Fibroblast of skin of left quadriceps (primary cell): ENCODE data around the gene GTF2H1.
"Not testable (repeated sequence)": the region's sequence is repeated elsewhere in the genome, so short reads cannot be mapped to it uniquely, and the experiment has no call there.

ENCODE experiments used
- DNase-seq, 2 experiments: peaks; one replicate each; pipeline ENCODE4 v3.0.0-alpha.2; 2013; ENCODE audit warnings: low read depth in 2 of 2

The GTF2H1 gene

DNA sequence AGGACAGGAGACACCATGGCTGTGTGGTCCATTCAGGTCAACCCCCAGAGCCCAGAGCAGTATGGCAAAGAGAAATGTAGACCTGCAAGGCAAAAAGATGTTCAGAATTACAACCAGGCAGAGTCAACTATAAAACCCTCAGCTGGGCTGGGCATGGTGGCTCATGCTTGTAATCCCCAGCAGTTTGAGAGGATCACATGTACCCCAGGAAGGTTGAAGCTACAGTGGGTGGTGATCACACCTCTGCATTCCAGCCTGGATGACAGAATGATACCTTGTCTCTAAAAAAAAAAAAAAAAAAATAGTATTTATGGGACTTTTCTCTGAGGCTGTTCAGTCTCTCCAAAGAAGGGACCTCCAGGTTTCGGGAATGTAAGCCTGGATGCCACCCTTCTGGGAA lies 53.6 kb downstream of the GTF2H1 start:
- DNase-seq, result no peak

DNA sequence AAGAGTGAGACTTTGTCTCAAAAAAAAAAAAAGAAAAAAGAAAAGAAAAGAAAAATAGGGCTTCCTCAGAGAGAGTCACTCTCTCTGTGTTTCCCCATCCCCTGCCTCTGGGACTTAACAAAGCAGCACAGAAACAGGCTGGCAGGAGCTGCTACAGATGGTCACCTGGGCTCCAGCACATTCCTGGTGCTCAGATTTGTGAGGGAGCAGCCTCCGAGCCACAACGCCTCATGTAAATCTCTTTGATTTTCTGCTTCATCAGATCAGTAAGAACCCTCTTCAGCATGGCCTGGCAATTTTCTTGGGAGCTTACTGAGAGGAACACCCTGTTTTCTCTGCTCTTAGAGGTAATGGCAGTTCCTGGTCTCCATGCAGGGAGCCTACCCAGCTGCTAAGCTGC lies 56.8 kb downstream of the GTF2H1 start:
- no peak for DNase-seq

DNA sequence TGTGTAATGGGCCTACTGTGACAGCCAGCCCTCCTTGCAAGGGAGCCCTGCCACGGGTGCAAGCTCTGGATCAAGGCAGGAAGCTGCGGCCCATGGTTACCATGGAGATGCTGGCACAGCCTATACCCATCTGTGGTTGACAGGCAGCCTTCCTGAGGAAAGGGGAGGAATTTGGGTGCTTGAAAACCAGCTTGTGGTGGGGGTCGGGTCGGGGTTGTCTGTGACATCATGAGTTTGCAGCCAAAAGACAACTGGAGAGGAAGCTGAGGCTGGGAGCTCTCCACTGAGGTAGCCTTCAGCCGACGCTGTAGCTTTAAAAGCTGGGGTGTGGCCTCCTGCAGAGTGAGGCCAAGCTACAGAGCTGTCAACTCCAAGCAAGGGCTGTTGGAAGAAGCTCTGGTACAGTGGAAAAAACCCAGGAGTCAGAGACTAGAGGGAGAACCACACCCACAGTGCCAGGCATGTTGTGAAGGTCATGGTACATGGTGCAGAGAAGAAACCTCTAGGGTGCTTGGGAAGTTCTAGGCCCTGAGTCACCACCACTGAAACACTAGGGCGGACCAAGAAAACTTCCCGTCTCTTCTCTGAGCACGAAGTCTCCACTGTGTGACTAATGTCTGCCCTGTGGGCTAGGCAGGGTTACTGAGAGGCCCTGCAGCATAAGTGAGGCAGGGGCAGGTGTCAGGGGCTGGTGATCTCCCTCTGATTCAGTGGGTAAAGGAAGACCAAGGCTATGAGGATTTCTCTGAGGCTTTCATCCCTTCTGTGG lies 61.2 kb downstream of the GTF2H1 start:
- peak; percentile 70 to 77 for DNase-seq

DNA sequence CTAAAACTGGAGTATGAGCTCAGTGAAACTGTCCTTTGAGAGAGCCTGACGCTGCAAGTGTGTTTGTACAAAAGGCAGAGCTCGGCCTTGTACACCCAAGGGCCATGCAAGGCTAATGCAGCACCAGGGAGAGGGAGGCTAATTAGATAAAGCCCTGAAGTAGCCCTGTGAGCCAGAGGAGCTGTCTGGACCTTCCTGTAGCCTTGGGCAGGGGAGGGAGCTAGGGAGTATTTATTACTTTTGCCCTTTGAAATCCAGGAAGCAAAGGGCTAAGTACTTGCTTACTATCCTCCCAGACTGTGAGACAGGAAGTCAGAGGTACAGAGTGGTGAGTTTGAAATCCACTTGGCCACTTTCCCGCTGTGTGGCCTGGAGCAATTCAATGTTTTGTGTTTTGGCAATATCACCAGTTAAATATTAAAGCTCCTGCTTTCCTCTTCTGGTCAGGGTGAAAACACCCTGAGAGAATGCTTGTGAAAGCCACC lies 61.8 kb downstream of the GTF2H1 start:
- DNase-seq, result peak; percentile 32 to 42

DNA sequence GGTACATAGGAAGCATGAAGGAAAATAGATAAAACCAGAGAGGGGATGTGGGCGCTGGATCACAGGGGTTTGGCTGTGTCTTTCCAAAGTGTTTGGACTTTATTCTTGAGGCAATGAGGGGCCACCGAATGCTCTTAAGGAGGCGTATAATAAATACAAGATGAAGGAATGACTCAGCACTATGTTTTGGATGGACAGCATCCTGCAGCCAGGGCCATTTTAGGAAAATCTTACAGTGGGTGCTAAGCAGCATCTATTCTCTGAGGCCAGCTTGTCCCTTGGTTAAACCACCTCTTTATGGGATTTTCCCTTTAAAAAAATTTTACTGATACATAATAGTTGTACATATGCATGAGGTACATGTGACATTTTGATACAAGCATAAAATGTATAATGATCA lies 67.7 kb downstream of the GTF2H1 start:
- DNase-seq, result no peak

DNA sequence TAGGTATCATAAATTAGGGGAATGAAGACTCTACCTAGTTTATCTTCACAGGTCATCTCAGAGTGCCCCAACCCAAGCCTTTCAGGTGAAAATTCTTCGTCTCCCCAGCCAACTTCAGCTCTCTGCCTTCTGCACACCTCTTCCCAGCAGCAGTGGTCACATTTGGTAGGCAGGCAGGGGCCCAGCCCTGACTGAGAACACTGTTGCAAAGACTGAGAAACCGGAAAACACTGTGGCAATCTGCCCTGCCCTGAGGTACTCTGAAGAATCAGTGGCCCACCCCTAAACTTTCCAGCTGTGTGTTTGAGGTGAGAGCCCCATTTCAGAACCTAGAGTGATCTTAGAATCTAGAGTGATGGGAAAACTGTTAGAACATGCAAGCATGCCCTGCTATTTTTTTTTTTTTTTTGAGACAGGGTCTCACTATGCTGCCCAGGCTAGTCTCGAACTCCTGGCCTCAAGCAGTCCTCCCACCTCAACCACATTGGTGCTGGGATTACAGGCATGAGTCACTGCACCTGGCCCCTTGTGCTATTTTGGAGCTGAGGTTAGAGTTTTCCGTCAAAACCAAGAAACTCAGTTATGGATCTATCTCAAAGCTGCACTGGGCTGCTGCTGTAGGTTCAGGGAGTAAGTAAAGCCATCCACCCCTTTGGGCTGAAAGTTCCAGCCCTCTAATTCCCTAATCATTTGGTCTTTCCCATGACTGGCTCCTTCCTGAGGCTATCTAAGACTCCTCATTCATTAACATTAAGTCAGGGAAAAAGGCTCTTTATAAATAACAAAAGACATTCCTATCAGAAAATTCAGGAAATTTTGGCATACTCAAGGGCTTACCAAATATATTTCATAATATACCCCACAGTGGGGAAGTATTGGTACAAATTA lies 70.3 kb downstream of the GTF2H1 start:
- no peak for DNase-seq

DNA sequence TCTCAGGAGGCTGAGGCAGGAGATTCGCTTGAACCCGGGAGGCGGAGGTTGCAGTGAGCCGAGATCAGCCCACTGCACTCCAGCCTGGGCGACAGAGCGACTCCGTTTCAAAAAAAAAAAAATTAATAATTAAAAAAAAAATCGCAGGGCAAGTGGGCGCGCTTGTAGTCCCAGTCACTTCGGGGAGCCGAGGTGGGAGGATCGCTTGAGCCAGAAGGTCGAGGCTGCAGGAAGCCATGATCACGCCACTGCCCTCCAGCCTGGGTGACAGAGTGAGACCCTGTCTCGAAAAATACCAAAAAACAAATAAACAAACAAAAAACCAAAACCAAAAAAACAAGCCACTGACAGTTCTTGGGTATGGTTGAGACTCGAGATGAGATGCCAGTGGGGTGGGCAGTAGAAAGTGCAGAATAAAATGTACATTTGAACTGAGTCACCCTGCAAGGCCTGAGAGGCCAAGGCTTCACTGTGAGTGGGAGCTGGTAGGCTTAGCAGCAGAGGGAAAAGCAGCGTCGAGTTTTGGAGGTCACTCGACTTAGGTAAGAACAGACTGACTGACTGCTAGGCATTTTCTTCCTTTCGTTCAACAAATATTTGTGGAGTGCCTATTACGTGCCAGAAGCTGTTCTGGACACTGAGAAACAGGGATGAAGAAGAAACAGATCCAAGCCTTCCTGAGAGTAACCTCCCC lies 71.4 kb downstream of the GTF2H1 start:
- DNase-seq, result no peak

DNA sequence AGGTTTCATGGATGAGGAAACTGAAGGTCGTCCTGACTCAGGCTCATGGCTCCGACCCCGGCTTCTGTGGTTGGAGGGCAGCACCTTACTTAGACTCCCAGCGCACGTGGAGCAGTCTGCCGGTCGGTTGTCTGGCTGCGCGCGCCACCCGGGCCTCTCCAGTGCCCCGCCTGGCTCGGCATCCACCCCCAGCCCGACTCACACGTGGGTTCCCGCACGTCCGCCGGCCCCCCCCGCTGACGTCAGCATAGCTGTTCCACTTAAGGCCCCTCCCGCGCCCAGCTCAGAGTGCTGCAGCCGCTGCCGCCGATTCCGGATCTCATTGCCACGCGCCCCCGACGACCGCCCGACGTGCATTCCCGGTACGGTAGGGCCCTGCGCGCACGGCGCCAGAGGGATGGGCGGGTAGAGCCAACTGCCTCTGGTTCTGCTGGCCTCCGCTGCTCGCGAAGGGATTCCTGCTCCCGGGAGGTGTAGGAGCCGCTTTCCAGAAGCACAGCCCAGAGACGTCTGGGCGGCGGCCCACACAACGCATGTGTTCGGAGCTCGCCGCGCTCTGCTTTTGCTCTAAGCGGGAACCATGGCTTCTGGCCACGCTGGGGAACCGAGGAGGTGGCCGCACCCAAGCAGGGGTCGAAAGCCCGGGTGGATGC lies 72.0 kb downstream of the GTF2H1 start, which contains the start of gene LDHA:
LDHA (plus strand) TSS at position 289 of the 653 bp plus-strand sequence. CDS start 2,280 bp downstream, outside the sequence.
- DNase-seq, result peak; percentile 93

DNA sequence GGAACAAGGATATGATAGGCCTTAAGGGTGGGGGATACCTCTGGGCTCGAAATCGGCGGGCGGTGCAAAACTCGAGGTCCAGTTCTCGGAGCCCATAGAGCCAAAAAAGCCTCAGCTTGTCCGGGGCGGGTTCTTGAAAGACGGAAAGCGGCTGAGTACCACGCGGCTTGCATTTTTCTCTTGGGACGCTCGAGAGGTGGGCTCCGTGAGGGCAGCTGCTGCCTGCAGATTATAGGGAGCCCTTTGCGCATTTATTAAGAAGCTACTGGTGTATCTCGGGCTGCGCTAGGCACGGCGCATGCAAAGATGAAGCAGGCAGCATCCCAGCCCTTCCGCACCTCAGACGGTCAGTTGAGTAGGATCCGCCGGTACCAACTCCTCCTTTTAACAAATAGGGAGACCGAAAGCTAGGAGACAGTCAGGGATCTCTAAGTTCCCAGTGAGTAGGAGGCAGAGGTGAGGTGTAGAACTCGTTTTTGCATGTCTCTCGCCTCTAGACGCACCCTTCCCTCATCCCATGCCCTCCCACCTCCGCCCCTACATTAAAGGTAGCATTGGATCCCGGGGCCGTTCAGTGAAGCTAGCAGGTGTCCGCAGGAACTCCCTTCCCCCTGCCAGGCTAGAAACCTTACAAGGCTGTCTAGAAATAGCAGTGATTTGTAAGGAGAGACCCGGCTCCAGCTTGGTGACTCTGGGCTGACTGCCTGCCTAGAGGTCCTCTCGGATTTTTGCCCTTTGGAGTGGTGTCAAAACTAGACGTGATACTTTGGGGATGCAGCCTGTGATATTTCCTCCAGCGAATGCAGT lies 72.8 kb downstream of the GTF2H1 start:
- DNase-seq, result no peak

DNA sequence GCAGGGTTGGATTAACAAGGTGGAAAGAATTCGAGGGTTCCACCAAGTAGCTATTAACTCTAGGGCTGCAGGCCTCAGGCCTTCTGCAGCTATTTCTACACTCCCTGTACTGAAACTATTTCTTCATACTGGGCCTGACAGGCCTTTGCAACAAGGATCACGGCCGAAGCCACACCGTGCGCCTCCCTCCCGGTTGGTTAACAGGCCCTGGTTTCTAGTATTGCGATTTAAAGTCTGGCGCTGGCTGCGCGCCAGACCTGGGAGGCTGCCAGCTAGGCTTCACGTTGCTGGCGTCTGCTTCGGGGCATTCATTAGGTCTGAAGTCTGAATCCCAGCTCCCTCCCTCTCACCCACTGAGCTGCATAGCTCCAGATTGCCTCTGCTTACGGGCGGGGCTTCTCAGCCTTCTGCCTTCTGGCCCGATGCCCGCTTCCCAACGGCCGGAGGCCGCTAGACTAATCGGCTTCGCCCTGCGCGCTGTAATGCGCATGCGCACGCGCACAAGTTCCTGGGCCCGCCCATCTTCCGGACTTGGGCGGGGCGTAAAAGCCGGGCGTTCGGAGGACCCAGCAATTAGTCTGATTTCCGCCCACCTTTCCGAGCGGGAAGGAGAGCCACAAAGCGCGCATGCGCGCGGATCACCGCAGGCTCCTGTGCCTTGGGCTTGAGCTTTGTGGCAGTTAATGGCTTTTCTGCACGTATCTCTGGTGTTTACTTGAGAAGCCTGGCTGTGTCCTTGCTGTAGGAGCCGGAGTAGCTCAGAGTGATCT lies 73.6 kb downstream of the GTF2H1 start:
- DNase-seq, result peak; percentile 98

DNA sequence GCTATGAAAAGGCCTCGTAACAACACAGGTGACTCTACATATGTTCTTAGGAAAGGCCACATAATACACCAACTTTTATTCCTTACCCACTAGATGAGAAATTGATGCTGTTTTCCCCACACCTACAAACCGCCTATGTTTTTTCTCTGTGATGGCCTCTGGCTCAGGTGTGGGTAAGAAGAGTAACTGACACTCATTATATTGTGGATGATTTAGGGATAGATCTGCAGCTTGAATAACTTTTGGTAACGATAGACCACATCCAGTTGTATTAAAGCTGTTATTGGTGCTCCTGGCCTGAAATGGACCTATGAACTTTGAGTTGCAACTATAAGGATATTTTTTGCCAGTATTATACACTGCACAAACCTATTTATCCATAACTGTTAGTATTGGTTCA lies 75.6 kb downstream of the GTF2H1 start:
- no peak for DNase-seq

DNA sequence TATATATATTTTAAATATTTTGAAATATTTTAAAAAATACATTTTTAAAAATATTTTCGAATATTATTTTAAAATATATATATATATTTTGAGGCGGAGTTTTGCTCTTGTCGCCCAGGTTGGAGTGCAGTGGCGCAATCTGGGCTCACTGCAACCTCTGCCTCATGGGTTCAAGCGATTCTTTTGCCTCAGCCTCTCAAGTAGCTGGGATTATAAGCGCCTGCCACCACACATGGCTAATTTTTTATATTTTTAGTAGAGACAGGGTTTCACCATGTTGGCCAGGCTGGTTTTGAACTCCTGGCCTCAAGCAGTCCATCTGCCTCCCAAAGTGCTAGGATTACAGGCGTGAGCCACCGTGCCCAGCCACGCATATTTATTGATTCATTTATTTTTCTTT lies 78.7 kb downstream of the GTF2H1 start:
- DNase-seq, result not testable (repeated sequence)

DNA sequence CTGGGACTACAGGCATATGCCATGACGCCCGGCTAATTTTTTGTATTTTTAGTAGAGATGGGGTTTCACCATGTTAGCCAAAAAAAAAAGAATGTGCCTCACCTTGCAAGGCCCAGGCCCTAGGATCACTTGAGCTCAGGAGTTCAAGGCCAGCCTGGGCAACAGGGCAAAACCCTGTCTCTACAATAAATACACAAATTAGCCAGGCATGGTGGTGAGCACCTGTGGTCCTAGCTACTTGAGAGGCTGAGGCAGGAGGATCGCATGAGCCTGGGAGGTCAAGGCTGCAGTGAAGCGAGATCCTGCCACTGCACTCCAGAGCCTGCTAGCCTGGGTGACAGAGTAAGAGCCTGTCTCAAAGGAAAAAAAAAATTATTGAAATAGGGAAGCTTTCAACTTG lies 81.7 kb downstream of the GTF2H1 start:
- no peak for DNase-seq

DNA sequence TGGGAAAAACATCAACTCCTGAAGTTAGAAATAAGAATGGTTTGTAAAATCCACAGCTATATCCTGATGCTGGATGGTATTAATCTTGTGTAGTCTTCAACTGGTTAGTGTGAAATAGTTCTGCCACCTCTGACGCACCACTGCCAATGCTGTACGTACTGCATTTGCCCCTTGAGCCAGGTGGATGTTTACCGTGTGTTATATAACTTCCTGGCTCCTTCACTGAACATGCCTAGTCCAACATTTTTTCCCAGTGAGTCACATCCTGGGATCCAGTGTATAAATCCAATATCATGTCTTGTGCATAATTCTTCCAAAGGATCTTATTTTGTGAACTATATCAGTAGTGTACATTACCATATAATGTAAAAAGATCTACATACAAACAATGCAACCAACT lies 85.0 kb downstream of the GTF2H1 start:
- DNase-seq, result not testable (repeated sequence)

DNA sequence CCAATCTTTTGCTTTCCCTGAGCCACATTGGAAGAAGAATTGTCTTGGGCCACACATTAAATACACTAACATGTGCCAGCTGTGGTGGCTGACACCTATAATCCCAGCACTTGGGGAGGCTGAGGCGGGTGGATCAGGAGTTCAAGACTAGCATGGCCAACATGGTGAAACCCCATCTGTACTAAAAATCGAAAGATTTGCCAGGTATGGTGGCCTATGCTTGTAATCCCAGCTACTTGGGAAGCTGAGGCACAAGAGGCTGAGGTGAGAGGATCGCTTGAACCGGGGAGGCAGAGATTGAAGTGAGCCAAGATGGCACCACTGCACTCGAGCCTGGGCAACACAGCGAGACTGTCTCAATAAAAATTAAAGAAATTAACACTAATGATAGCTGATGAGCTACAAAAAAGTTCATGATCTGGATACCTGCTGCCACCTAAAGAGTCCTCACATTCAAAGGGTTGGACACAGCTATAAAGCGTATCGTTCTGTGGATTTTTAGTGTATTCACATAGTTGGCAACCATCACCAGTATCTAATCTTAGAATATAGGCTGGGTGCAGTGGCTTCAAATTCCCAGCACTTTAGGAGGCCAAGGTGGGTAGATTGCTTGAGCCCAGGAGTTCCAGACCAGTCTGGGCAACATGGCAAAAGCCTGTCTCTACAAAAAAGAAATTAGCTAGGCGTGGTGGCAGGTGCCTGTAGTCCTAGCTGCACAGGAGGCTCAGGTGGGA lies 86.4 kb downstream of the GTF2H1 start:
- no peak for DNase-seq

DNA sequence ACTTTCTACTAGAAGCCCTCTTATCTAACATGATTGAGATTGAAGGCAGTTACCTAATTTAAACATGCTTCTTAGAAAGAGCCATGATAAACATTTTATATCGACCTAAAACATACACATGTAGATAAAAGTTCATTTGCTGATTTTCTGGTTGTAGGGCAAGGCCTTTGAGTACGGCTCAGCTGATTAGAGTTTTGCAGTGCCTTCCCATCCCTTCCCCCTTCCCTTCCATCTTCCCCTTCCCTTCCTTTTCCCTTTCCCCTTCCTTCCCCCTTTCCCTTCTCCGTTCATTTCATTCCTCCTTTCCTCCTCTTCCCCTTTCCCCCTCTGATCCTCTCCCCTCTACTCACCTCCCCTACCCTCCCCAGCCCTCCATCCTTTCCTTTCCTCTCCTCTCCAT lies 94.1 kb downstream of the GTF2H1 start:
- DNase-seq, result no peak
